Neural progenitor cell (in vitro differentiated cells): ENCODE measurements around the gene ABTB2.

Source experiments
- CTCF ChIP-seq: fragments of 200-600 bp; sonication (generic); IDR thresholded peaks from 2 replicates; pipeline ENCODE4 v1.5.1; 2017; ENCODE audit warnings: antibody characterized with exemption, mild to moderate bottlenecking
- EZH2 ChIP-seq: fragments of 200-600 bp; sonication (generic); IDR thresholded peaks from 2 replicates; pipeline ENCODE4 v1.6.1; 2017; ENCODE audit warnings: antibody characterized with exemption, mild to moderate bottlenecking, moderate library complexity

GRCh38 chr11:34154059-34154875, 203.5 kb downstream of the ABTB2 start:
- TF ChIP-seq CTCF: no peak
- TF ChIP-seq EZH2: no peak
